Stomach (tissue), 4 donors: Measurements from ENCODE around the gene PLCB1.

Experiments used
- CTCF ChIP-seq, 7 experiments: fragments of 450-650 bp in 4 of 7; fragments of 200-600 bp in 3 of 7; sonication (generic) in 3 of 7; IDR thresholded peaks; one replicate each; pipeline ENCODE4 v1.5.1; 2016 to 2019; ENCODE audit warnings: antibody characterized with exemption in 7 of 7, control low read depth in 2 of 7, mild to moderate bottlenecking in 1 of 7
- POLR2AphosphoS5 ChIP-seq, 3 donors: sonication (generic); formaldehyde crosslinking; IDR thresholded peaks; one replicate each; pipeline ENCODE4 v1.6.1; 2016; ENCODE audit warnings: antibody characterized with exemption in 3 of 3

GRCh38 chr20:8933381-8933807 is 801.3 kb downstream of the PLCB1 start:
- TF ChIP-seq POLR2AphosphoS5 (IDR thresholded peaks at IDR 0.05) (no peak), CTCF (IDR thresholded peaks at IDR 0.05) (no peak)
